CD4-positive, alpha-beta T cell treated with Interleukin-6 for 4 hours (primary cell): ENCODE measurements around the gene EMC8.

Experiments used
- DNase-seq: peaks from one replicate; pipeline ENCODE4 v3.0.0-alpha.2; 2020; ENCODE audit warnings: mixed read lengths

Gene EMC8

DNA sequence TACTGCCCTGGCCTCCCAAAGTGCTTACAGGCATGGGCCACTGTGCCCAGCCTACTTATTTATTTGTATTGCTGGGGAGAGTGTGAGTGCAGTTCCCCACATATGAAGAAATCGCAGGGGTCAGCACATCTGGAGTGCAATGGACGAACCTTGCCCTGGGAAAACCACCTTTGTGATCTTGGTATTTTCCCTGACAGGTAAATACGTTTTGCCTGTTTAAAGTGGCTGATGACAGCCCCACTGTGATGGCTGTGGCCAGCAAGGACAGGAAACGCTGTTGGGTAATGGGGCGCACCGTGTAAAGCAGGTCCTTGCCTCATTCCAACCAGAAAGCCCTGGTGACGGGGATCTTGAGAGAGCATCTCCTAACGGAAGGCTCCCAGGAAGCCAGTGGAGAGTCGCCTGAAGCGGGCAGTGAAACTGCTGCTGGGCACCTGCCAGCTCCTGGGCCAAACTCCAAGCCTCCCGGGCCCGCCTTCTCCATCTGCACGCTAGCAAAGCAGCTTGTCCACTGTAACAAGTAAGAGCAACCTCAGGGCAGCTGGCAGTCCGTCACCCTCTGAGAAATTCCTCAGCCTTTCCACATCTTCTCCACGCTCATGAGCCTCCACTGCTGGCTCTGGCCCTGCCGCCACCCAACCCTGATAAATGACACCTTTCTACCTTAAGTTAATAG lies 17.5 kb downstream of the EMC8 start:
- no peak for DNase-seq

DNA sequence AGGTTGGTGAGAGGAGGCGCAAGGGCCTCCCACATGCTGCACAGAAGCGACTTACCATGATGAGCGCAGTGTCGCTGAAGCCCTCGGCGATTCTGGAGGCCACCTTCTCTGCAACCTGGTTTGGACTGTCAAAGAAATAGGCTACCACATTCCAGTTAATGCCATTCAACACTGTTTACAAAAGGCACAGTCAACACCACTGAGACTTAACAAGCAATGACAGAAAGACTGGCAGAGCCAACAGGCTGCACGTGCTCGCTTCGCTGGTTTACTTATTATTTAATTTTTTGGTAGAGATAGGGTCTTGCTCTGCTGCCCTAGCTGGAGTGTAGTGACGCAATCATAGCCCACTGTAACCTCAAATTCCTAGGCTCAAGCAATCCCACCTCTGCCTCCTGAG lies 18.2 kb downstream of the EMC8 start:
- no peak for DNase-seq

DNA sequence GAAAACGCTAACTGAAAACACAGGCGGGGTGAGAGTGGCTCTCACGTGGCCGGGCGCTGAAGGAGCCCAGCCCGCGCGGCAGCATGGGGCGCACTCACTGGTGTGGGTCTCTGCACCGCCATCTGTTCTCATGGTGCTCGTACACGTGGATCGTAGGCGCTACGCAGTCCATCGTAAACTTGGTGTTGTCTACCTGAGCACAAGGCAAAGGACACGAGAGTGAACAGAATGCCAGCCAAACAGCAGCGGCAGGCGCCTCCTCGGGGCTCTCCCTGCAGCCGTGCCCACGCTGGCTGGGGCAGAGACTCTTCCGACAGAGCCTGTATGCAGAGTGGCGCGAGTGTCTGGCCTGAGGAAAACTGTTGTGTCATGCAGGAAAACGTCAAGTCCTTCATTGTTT lies 19.1 kb downstream of the EMC8 start:
- DNase-seq: no peak

DNA sequence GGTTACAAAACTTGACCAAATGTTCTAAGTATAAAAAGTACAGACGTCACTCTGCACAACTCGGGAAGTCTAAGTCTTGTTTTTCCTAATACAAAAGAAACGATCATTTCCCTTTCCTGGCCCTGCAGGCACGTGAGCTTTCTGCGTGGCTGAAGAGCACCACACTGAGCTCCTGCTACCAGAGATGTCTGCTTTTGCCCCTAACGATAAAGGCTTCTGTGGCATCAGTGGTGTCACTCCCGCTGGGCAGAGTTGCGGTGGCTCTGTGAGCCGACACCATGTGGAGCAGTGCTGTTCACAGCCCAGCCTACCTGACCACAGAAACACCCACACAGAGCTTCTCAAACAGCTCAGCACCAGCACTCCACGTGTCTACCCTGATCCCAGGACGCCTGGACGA lies 20.5 kb downstream of the EMC8 start:
- no peak for DNase-seq

DNA sequence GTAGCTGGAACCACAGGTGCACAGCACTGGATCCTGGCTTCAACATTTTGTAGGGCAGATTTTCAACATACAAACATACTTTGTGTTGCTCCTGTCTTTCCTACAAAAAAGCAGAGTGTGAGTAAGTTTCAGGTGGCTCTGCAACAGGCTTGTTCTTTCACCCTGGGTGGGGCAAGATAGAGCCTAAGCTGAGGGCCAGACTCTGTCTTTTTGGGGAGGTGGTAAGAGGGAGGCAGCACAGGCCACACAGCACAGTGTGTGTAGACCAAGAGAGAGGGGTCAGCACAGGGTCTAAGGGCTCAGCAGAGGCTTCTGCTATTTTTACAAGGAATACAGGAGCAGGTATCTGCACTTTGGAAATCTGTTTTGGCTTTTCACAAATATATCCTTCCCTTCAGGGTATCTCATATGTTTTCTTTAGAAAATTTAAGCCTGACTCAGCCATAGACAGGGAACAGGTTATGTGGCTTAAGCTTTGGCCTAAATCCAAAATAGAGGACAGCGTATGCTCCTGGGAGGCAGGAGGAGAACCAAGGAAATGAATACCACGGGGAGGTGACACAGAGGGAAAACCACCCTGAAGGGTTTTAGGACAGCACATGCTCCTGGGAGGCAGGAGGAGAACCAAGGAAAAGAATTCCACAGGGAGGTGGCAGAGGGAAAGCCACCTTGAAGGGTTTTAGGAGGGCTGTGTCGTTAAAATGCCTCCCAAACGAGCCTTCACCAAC lies 21.6 kb downstream of the EMC8 start:
- DNase-seq: no peak

GRCh38 chr16:85774811-85775210 lies 24.5 kb downstream of the EMC8 start:
- no peak for DNase-seq

DNA sequence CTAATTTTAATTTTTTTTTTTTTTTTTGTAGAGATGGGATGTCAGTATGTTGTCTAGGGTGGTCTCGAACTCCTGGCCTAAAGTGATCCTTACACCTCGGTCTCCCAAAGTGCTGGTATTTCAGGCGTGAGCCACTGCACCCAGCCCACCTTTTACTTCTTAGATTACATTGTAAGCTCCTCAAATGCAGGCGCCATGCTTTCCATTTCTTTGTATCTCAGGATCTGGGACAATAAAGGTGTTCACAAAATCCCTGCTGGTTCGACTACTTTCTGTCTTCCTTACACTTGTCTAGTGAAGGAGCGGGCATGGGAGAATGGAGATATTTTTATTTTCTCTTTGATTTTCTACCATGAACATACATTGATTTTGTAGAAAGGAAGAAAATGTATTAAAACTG lies 25.2 kb downstream of the EMC8 start:
- no peak for DNase-seq

DNA sequence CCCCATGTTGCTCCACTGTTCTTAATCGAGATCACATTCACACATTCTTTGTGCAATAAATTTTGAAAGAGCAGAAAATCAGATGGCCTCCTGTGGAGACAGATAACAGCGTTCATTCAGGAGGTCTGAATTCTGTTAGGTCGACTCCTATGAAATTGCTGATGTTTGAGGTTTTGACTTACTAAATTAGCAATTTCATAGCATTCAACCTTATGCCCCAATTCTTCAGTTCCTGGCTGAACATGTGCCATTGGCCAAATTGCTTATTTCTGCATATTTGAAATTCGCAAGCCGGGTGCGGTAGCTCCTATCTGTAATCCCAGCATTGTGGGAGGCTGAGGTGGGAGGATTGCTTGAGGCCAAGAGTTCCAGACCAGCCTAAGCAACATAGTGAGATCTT lies 26.3 kb downstream of the EMC8 start:
- DNase-seq: no peak

GRCh38 chr16:85770741-85771140 lies 28.6 kb downstream of the EMC8 start:
- DNase-seq: no peak

DNA sequence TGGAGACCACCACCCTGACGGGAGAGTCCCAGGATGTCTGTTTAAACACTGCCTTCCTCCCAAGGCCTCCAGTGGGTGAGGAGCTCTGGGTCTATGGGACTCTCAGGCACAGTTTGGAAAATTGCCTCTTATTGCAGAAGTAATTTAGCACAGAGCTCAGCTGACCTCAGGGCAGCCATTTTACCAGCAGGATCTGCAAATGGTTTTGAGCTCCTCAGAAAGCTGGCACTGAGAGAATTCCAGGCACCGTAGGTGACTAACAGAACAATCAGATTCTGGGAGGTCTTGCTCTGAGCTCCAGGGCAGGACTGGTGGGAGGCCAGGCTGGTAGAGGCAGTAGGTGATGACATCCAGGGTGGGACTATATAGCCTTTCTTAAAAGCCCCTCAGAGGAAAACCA lies 31.1 kb downstream of the EMC8 start:
- no peak for DNase-seq

DNA sequence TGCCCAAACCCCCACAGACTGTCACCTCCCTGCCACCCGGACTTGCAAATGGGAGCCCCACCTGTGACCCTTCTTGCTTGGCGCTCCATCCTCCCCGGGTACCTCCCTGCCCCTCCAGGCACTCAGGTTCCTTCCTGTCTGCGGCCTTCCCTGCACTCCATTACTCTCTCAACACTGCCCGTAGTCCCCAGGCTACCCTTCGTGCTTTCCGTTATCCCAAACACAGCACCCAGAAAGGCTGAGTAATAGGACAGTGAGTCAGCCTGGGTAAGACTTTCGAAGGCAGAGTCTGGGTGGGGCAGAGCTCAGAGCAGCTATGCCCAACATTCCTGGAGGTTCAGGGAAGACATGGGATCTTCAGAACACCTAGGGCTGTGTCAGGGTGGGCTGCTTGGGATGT lies 31.8 kb downstream of the EMC8 start:
- DNase-seq: no peak

GRCh38 chr16:85765767-85766166 lies 33.6 kb downstream of the EMC8 start:
- no peak for DNase-seq

GRCh38 chr16:85765211-85765610 lies 34.1 kb downstream of the EMC8 start:
- no peak for DNase-seq

- no peak for DNase-seq
Measured at GRCh38 chr16:85763616-85764015, 35.7 kb downstream of the EMC8 start.

DNA sequence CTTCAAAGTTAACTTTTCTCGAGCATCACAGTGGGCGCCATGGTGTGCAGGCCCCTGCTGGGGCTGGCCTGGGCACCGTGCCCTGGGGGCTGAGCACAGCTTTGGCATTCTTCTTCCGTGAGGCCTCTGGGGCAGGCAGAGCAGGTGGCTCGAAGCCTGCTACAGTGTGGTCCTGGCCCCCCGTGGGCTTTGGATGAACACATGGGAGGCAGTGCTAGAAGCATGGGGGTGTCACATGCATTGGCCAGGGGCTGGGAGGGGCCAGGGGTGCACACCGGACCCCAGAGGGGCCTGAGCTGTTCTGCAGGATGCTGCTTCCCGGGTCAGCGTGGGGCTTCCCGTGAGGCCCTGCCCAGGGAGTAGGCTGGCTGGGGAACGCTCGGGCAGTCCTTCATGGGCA lies 36.4 kb downstream of the EMC8 start:
- DNase-seq: no peak

GRCh38 chr16:85761861-85762260 lies 37.5 kb downstream of the EMC8 start:
- DNase-seq: no peak

GRCh38 chr16:85759631-85760419 lies 39.5 kb downstream of the EMC8 start:
- peak; percentile 34 for DNase-seq

DNA sequence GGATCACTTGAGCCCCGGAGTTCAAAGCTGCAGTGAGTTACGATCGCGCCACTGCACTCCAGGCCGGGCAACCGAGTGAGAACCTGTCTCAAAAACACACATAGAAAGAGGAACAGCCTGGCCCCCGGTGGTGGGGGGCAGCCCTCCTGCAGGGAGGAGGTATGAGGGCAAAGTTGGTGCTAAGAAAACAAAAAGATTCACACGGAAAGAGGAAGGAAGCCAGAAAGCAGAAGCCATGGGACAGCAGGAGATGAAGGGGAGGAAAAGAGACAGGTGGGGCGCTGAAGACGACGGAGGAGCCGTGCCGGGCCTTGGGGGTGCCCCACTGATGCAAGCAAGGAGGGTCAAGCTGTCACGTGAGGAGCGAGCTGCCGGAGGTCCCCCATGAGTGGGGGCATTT lies 40.2 kb downstream of the EMC8 start:
- no peak for DNase-seq

- DNase-seq: no peak
Measured at GRCh38 chr16:85757341-85757822, 42.0 kb downstream of the EMC8 start.

GRCh38 chr16:85755929-85756768 lies 43.2 kb downstream of the EMC8 start:
- no peak for DNase-seq

GRCh38 chr16:85754413-85754812 lies 44.9 kb downstream of the EMC8 start:
- DNase-seq: no peak

DNA sequence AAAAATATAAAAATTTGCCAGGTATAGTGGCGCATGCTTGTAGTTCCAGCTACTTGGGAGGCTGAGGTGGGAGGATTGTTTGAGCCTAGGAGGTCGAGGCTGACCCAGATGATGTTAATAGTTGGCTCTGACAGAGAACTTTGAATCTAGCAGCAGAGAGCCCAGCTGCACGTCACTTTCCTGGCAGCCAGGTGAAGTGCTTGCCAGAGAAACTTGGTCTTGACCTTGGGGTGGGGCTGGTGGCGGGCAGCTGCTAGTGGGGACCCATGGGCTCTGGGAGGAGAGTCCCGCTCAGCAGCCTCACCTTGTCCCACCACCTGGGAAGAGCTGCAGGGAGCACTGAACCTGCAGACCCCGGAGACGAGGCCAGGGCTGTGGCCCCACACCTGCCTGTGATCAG lies 45.4 kb downstream of the EMC8 start:
- DNase-seq: no peak

- DNase-seq: no peak
Measured at GRCh38 chr16:85753559-85753958, 45.8 kb downstream of the EMC8 start.
